Transverse colon (tissue), 4 donors: ENCODE measurements around the gene CLEC18C.

Source experiments
- POLR2A ChIP-seq: fragments of 450-650 bp; IDR thresholded peaks from one replicate; pipeline ENCODE4 v1.6.1; 2016; ENCODE audit warnings: antibody characterized with exemption, mild to moderate bottlenecking, moderate library complexity
- POLR2AphosphoS5 ChIP-seq, 3 donors: sonication (generic); formaldehyde crosslinking; IDR thresholded peaks; one replicate each; pipeline ENCODE4 v1.6.1; 2016; ENCODE audit warnings: antibody characterized with exemption in 3 of 3
- TF ChIP-seq, protein P1 (sequence below), 5 experiments: fragments of 200-600 bp in 3 of 5; fragments of 450-650 bp in 2 of 5; sonication (generic) in 3 of 5; IDR thresholded peaks; 1 replicate in 2 of 5; 2 replicates in 3 of 5; pipeline ENCODE4 v1.5.1; 2016 to 2017; ENCODE audit warnings: antibody characterized with exemption in 5 of 5, inconsistent platforms in 3 of 5, mild to moderate bottlenecking in 2 of 5, moderate library complexity in 1 of 5

DNA sequence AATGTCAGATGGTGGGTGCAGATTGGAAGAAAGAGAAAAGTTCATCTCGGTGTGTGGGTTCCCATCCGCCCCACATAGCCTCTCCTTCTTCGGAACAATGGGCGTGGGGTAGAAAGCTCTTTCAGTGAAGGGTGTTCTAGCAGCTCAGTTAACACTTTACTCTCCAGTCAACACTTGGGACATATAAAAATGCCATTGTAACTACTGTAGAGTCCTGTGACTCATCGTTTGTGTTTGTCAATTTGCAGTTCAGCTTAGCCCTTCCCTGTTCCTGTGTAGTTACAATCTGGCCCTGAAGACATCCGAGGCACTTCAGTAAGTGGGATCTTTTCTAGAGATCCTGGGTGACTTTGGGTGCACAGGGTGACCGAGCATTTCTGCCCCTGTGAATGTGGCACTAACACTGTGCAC lies 11.5 kb upstream of the CLEC18C start:
- TF ChIP-seq, protein P1, sequence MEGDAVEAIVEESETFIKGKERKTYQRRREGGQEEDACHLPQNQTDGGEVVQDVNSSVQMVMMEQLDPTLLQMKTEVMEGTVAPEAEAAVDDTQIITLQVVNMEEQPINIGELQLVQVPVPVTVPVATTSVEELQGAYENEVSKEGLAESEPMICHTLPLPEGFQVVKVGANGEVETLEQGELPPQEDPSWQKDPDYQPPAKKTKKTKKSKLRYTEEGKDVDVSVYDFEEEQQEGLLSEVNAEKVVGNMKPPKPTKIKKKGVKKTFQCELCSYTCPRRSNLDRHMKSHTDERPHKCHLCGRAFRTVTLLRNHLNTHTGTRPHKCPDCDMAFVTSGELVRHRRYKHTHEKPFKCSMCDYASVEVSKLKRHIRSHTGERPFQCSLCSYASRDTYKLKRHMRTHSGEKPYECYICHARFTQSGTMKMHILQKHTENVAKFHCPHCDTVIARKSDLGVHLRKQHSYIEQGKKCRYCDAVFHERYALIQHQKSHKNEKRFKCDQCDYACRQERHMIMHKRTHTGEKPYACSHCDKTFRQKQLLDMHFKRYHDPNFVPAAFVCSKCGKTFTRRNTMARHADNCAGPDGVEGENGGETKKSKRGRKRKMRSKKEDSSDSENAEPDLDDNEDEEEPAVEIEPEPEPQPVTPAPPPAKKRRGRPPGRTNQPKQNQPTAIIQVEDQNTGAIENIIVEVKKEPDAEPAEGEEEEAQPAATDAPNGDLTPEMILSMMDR (IDR thresholded peaks at IDR 0.05) = no peak
- TF ChIP-seq POLR2A = no peak
- TF ChIP-seq POLR2AphosphoS5 (IDR thresholded peaks at IDR 0.05) = peak in 2 of 3 donors; percentile 16 to 20
